WTC11 (cell line): ENCODE results near the gene CABCOCO1. TPM values are rescaled to one million over a fixed set of nuclear protein-coding genes. Genes with fewer than 3 reads are reported as not detected.

Experiments
- ATAC-seq: fragments of 200-7000 bp; cut with Tn5 transposase; 2 replicates; pipeline ENCODE4 v1.10.0; 2021; ENCODE audit warnings: mild to moderate bottlenecking, moderate library complexity
- CTCF ChIA-PET: fragments of 300-600 bp; sonication (Branson Sonifier 250); formaldehyde crosslinking; loops from one replicate; lab custom pipeline; 2021; ENCODE audit warnings: antibody characterized with exemption; lab: Charles Lee
- POLR2A ChIA-PET: fragments of 350-600 bp; sonication (Branson Sonifier 250); formaldehyde crosslinking; loops from one replicate; lab custom pipeline; 2021; ENCODE audit warnings: antibody characterized with exemption; lab: Charles Lee
- DNase-seq: peaks from one replicate; pipeline ENCODE4 v3.0.0; 2021; ENCODE audit warnings: low spot score
- H3K27ac Mint-ChIP-seq: 2 replicates; pipeline ENCODE4 v1.8.0; 2021; ENCODE audit warnings: mixed read lengths
- H3K27me3 Mint-ChIP-seq: 2 replicates; pipeline ENCODE4 v1.8.0; 2021; ENCODE audit warnings: low read depth, mild to moderate bottlenecking, moderate library complexity, mixed read lengths
- H3K36me3 Mint-ChIP-seq: 2 replicates; pipeline ENCODE4 v1.8.0; 2021; ENCODE audit warnings: mixed read lengths
- H3K4me1 Mint-ChIP-seq: 2 replicates; pipeline ENCODE4 v1.8.0; 2022; ENCODE audit warnings: mixed read lengths
- H3K4me3 Mint-ChIP-seq: 2 replicates; pipeline ENCODE4 v1.8.0; 2021; ENCODE audit warnings: mild to moderate bottlenecking, moderate library complexity, mixed read lengths
- H3K9me3 Mint-ChIP-seq: 2 replicates; pipeline ENCODE4 v1.8.0; 2021; ENCODE audit warnings: mixed read lengths
- E2F1 ChIP-seq: sonication (generic); formaldehyde crosslinking; IDR thresholded peaks from 2 replicates; pipeline ENCODE4 v1.8.0; 2022; ENCODE audit warnings: mild to moderate bottlenecking, missing genetic modification reagents
- FOXJ3 ChIP-seq: sonication (generic); formaldehyde crosslinking; IDR thresholded peaks from 2 replicates; pipeline ENCODE4 v1.9.0; 2021; ENCODE audit warnings: missing genetic modification reagents, mild to moderate bottlenecking, borderline replicate concordance
- GABPB1 ChIP-seq: sonication (generic); formaldehyde crosslinking; IDR thresholded peaks from 2 replicates; pipeline ENCODE4 v1.8.1; 2023; ENCODE audit warnings: mild to moderate bottlenecking, missing genetic modification reagents
- GRHL2 ChIP-seq: fragments of 250-450 bp; sonication (Bioruptor Pico); IDR thresholded peaks from 2 replicates; pipeline ENCODE4 v1.8.0; 2022; ENCODE audit warnings: mild to moderate bottlenecking, moderate library complexity; ENCODE audit not compliant: insufficient replicate concordance, severe bottlenecking
- GTF2I ChIP-seq: fragments of 250-450 bp; sonication (Bioruptor Pico); conservative IDR thresholded peaks from 2 replicates; pipeline ENCODE4 v1.4.0; 2021; ENCODE audit warnings: mild to moderate bottlenecking
- HMGA2 ChIP-seq: fragments of 250-450 bp; sonication (Bioruptor Pico); IDR thresholded peaks from 2 replicates; pipeline ENCODE4 v1.4.0; 2021; ENCODE audit warnings: mild to moderate bottlenecking, moderate library complexity
- JUN ChIP-seq: sonication (generic); formaldehyde crosslinking; IDR thresholded peaks from 2 replicates; pipeline ENCODE4 v1.8.0; 2023; ENCODE audit warnings: mild to moderate bottlenecking, missing genetic modification reagents
- MYBL2 ChIP-seq: sonication (generic); formaldehyde crosslinking; IDR thresholded peaks from 2 replicates; pipeline ENCODE4 v1.8.1; 2023; ENCODE audit warnings: mild to moderate bottlenecking, moderate library complexity, missing genetic modification reagents
- NFATC4 ChIP-seq: fragments of 250-450 bp; sonication (Bioruptor Pico); IDR thresholded peaks from 2 replicates; pipeline ENCODE4 v1.9.0; 2021; ENCODE audit warnings: mild to moderate bottlenecking
- NFE2L1 ChIP-seq: sonication (generic); formaldehyde crosslinking; IDR thresholded peaks from 2 replicates; pipeline ENCODE4 v1.8.1; 2023; ENCODE audit warnings: missing genetic modification reagents
- NR1H2 ChIP-seq: sonication (generic); formaldehyde crosslinking; IDR thresholded peaks from 2 replicates; pipeline ENCODE4 v1.9.0; 2021; ENCODE audit warnings: mild to moderate bottlenecking, moderate library complexity, missing genetic modification reagents
- NR2C2 ChIP-seq: sonication (generic); formaldehyde crosslinking; IDR thresholded peaks from 2 replicates; pipeline ENCODE4 v1.8.0; 2022; ENCODE audit warnings: mild to moderate bottlenecking, missing genetic modification reagents
- OVOL2 ChIP-seq: fragments of 250-450 bp; sonication (Bioruptor Pico); IDR thresholded peaks from 2 replicates; pipeline ENCODE4 v1.9.0; 2021; ENCODE audit warnings: mild to moderate bottlenecking, borderline replicate concordance
- PRRX2 ChIP-seq: fragments of 250-450 bp; sonication (Bioruptor Pico); IDR thresholded peaks from 2 replicates; pipeline ENCODE4 v1.8.0; 2021; ENCODE audit warnings: mild to moderate bottlenecking
- RELA ChIP-seq: sonication (generic); formaldehyde crosslinking; IDR thresholded peaks from 2 replicates; pipeline ENCODE4 v1.8.1; 2022; ENCODE audit warnings: missing genetic modification reagents, mild to moderate bottlenecking, borderline replicate concordance
- USF1 ChIP-seq: sonication (generic); formaldehyde crosslinking; IDR thresholded peaks from 2 replicates; pipeline ENCODE4 v1.8.0; 2022; ENCODE audit warnings: mild to moderate bottlenecking, missing genetic modification reagents
- ZBTB43 ChIP-seq: sonication (generic); formaldehyde crosslinking; IDR thresholded peaks from 2 replicates; pipeline ENCODE4 v1.8.1; 2023; ENCODE audit warnings: mild to moderate bottlenecking, missing genetic modification reagents
- ZNF121 ChIP-seq: sonication (generic); formaldehyde crosslinking; IDR thresholded peaks from 2 replicates; pipeline ENCODE4 v1.8.0; 2023; ENCODE audit warnings: missing genetic modification reagents
- ZNF138 ChIP-seq: sonication (generic); formaldehyde crosslinking; conservative IDR thresholded peaks from 2 replicates; pipeline ENCODE4 v1.8.1; 2022; ENCODE audit warnings: mild to moderate bottlenecking, moderate library complexity, missing genetic modification reagents
- ZNF416 ChIP-seq: fragments of 250-450 bp; sonication (Bioruptor Pico); IDR thresholded peaks from 2 replicates; pipeline ENCODE4 v1.9.0; 2021; ENCODE audit warnings: mild to moderate bottlenecking, inconsistent platforms
- ZNF671 ChIP-seq: fragments of 250-450 bp; sonication (Bioruptor Pico); IDR thresholded peaks from 2 replicates; pipeline ENCODE4 v1.8.0; 2021; ENCODE audit warnings: mild to moderate bottlenecking
- ZSCAN18 ChIP-seq: fragments of 250-450 bp; sonication (Bioruptor Pico); IDR thresholded peaks from 2 replicates; pipeline ENCODE4 v2.1.2; 2022; ENCODE audit warnings: mild to moderate bottlenecking, moderate library complexity
- total RNA-seq: library from RNA; stranded (reverse); gene quantifications from 3 replicates; pipeline ENCODE4 v1.2.3, GENCODE V29; 2021
- TF ChIP-seq, protein P1 (sequence below): sonication (generic); formaldehyde crosslinking; IDR thresholded peaks from 2 replicates; pipeline ENCODE4 v1.8.1; 2022; ENCODE audit warnings: missing genetic modification reagents, borderline replicate concordance
- TF ChIP-seq, protein P2 (sequence below): fragments of 250-450 bp; sonication (Bioruptor Pico); IDR thresholded peaks from 2 replicates; pipeline ENCODE4 v1.8.0; 2021; ENCODE audit warnings: mild to moderate bottlenecking
- TF ChIP-seq, protein P3 (sequence below): fragments of 250-450 bp; sonication (Bioruptor Pico); IDR thresholded peaks from 2 replicates; pipeline ENCODE4 v1.9.0; 2021; ENCODE audit warnings: mild to moderate bottlenecking

The CABCOCO1 gene
- total RNA-seq, 1 experiment from 2014 or later, result not detected

- TF ChIP-seq ZBTB43 (CRISPR knock-in tag) (no peak), ZSCAN18 (CRISPR knock-in tag) (no peak), GRHL2 (CRISPR knock-in tag) (no peak), NR1H2 (CRISPR knock-in tag) (no peak), ZNF138 (CRISPR knock-in tag) (no peak), NFATC4 (CRISPR knock-in tag) (no peak), NR2C2 (CRISPR knock-in tag) (no peak)
Observed at GRCh38 chr10:61778137-61778536, 115.4 kb downstream of the CABCOCO1 start (continued).

DNA sequence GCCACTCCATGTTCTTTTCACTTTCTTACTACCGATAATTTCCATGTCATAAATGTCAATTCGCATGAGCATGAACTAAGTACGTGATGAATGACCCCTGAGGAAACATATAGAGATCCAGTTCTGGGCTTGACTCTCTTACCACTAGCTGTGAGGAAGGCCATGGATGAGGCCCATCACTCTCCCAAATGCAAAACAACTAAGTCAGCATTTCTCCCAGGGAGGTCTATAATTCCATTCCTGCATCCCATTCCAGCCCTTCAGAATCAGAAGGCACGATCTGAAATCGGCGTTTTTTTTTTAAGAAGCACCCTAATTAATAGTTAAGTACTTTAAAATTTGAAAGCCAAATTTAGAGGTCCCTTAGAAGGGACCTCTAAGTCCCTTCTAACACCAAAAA lies 116.5 kb downstream of the CABCOCO1 start:
- ChIA-PET POLR2A (no interaction called here), CTCF (no interaction called here)
- Mint-ChIP-seq H3K27ac (no peak overlapping the region), H3K4me3 (no peak overlapping the region), H3K9me3 (peaks cover 1% of the 10 kb centered on the region), H3K27me3 (no peaks in the 10 kb centered on the region), H3K36me3 (no peaks in the 10 kb centered on the region), H3K4me1 (peaks cover 5% of the 10 kb centered on the region)
- no peak for DNase-seq
- 0 out of 2 replicates have a peak, but pooled peaks have one; percentile 36 for ATAC-seq
- TF ChIP-seq NFATC4 (CRISPR knock-in tag) (no peak), E2F1 (CRISPR knock-in tag) (no peak), JUN (no peak), NFE2L1 (CRISPR knock-in tag) (no peak), FOXJ3 (CRISPR knock-in tag) (no peak), PRRX2 (CRISPR knock-in tag) (no peak), NR1H2 (CRISPR knock-in tag) (no peak), ZNF671 (CRISPR knock-in tag) (no peak), MYBL2 (CRISPR knock-in tag) (no peak), GABPB1 (no peak), ZNF416 (CRISPR knock-in tag) (no peak), RELA (CRISPR knock-in tag) (no peak)
- TF ChIP-seq, protein P1, sequence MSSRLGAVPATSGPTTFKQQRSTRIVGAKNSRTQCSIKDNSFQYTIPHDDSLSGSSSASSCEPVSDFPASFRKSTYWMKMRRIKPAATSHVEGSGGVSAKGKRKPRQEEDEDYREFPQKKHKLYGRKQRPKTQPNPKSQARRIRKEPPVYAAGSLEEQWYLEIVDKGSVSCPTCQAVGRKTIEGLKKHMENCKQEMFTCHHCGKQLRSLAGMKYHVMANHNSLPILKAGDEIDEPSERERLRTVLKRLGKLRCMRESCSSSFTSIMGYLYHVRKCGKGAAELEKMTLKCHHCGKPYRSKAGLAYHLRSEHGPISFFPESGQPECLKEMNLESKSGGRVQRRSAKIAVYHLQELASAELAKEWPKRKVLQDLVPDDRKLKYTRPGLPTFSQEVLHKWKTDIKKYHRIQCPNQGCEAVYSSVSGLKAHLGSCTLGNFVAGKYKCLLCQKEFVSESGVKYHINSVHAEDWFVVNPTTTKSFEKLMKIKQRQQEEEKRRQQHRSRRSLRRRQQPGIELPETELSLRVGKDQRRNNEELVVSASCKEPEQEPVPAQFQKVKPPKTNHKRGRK, result no peak

- TF ChIP-seq HMGA2 (CRISPR knock-in tag), result no peak
- no peak for TF ChIP-seq OVOL2 (CRISPR knock-in tag)
- no peak for TF ChIP-seq RELA (CRISPR knock-in tag)
- TF ChIP-seq ZNF121, result no peak
- no peak for TF ChIP-seq USF1
- TF ChIP-seq, protein P2, sequence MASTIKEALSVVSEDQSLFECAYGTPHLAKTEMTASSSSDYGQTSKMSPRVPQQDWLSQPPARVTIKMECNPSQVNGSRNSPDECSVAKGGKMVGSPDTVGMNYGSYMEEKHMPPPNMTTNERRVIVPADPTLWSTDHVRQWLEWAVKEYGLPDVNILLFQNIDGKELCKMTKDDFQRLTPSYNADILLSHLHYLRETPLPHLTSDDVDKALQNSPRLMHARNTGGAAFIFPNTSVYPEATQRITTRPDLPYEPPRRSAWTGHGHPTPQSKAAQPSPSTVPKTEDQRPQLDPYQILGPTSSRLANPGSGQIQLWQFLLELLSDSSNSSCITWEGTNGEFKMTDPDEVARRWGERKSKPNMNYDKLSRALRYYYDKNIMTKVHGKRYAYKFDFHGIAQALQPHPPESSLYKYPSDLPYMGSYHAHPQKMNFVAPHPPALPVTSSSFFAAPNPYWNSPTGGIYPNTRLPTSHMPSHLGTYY, result no peak
- TF ChIP-seq, protein P3, sequence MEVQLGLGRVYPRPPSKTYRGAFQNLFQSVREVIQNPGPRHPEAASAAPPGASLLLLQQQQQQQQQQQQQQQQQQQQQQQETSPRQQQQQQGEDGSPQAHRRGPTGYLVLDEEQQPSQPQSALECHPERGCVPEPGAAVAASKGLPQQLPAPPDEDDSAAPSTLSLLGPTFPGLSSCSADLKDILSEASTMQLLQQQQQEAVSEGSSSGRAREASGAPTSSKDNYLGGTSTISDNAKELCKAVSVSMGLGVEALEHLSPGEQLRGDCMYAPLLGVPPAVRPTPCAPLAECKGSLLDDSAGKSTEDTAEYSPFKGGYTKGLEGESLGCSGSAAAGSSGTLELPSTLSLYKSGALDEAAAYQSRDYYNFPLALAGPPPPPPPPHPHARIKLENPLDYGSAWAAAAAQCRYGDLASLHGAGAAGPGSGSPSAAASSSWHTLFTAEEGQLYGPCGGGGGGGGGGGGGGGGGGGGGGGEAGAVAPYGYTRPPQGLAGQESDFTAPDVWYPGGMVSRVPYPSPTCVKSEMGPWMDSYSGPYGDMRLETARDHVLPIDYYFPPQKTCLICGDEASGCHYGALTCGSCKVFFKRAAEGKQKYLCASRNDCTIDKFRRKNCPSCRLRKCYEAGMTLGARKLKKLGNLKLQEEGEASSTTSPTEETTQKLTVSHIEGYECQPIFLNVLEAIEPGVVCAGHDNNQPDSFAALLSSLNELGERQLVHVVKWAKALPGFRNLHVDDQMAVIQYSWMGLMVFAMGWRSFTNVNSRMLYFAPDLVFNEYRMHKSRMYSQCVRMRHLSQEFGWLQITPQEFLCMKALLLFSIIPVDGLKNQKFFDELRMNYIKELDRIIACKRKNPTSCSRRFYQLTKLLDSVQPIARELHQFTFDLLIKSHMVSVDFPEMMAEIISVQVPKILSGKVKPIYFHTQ (CRISPR knock-in tag), result no peak
- no peak for TF ChIP-seq JUN
- no peak for TF ChIP-seq GTF2I (CRISPR knock-in tag)
- no peak for TF ChIP-seq ZNF416 (CRISPR knock-in tag)
- Mint-ChIP-seq H3K4me3 (no peak overlapping the region), H3K27ac (no peak overlapping the region), H3K4me1 (peaks cover 5% of the 10 kb centered on the region), H3K9me3 (no peaks in the 10 kb centered on the region), H3K36me3 (no peaks in the 10 kb centered on the region), H3K27me3 (no peaks in the 10 kb centered on the region)
- no peak for DNase-seq
- POLR2A ChIA-PET, result no interaction called here
- CTCF ChIA-PET, result no interaction called here
- ATAC-seq, result no peak
Observed at GRCh38 chr10:61779950-61780659, 117.4 kb downstream of the CABCOCO1 start.
